ENCODE results near the gene UBE2S.
"Not testable (repeated sequence)": the region's sequence is repeated elsewhere in the genome, so short reads cannot be mapped to it uniquely, and the experiment has no call there.

Gene UBE2S

DNA sequence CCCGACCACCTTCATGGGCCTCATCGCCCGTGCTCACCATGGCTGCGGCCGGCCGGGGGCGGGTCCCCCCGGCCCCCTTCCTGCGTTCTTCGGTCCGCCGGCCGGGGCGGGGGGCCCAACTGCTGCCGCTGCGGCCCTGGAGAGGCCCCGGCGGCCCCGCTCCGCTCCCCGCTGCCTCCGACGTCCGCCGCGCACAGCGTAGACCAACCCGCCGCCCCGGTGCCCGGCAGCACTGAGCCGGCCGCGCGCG is at the start of gene UBE2S:
Gene UBE2S (minus strand): TSS at position 239 of the 250 bp plus-strand sequence. CDS start 199 bp downstream, at position 40.
- DNase-seq = not testable (repeated sequence)

GRCh38 chr19:55456347-55456746 is 48.8 kb upstream of the UBE2S start:
- DNase-seq = no peak

DNA sequence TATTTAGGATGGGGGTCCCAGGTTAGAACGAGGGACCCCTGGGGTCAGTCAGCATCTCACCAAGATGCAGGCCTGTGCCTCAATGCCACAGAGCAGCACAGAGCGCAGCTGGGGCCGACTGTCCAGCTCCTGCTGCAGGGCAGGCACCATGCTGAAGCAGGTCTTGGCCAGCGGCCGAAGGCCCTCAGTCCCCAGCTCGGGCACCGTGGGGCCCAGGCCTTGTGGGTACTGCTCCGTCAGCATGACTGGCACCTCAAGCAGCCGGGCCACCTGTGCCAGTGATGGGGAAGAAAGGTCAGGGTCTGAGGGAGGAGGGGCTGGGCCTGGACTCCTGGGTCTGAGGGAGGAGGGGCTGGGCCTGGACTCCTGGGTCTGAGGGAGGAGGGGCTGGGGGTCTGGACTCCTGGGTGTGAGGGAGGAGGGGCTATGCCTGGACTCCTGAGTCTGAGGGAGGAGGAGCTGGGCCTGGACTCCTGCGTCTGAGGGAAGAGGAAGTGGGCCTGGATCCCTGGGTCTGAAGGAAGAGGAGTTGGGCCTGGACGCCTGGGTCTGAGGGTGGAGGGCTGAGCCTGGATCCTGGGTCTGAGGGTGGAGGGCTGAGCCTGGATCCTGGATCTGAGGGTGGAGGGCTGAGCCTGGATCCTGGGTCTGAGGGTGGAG is 48.1 kb upstream of the UBE2S start:
- DNase-seq = no peak

DNA sequence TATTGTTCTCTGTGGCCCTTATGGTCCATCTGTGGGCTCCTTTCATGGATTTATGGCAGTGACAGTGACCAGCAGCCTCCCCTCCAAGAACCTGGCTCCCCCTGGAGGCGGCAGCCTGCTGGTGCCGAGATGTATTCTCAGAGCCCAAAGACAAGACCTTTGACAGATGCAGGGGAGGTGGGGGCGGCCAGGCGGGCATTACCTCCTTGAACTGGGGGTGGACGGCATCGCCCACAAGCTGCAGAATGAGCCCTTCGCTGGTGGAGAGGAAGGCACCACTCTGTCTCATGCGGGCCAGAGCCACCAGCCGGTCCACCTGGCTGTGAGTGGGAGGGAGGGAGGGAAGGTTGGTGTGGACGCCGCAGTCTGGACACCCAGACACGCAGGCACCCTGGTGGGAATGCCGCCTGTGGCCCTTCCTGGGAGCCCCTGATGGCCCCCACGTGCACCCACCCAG is 47.2 kb upstream of the UBE2S start:
- DNase-seq = peak; percentile 61

- no peak for DNase-seq
Measured at GRCh38 chr19:55453511-55454260, 46.1 kb upstream of the UBE2S start.

DNA sequence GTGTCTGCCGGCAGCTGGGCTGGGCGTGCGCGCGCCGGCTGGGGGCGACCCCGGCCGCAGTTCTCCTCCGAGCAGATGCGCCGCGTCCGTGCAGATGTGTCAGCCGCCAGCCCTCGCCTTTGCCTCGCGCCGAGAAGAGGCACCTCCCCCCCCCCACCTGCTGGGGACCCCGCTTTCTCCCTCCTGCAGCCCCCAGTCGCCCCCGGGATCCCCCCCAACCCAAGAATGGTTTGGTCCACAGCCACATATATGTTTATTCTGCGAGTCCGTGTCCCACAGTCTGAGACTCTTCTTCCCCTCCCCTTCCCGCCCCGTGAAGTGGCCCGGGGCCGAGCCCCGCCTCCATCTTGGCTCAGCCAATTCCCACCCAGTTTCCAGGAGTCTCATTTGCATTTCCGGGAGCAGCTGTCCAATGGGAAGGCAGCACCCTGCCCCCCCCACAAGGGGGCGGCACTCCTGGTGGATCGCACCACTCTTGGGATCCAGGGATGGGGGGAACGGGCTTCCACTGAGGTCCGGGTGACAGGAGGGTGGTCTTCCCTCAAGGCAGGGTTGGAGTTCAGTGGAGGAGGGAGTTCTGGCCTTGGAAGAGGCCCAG is 45.3 kb upstream of the UBE2S start:
- peak; percentile 59 for DNase-seq

GRCh38 chr19:55451965-55452748 is 44.6 kb upstream of the UBE2S start:
- DNase-seq = no peak

DNA sequence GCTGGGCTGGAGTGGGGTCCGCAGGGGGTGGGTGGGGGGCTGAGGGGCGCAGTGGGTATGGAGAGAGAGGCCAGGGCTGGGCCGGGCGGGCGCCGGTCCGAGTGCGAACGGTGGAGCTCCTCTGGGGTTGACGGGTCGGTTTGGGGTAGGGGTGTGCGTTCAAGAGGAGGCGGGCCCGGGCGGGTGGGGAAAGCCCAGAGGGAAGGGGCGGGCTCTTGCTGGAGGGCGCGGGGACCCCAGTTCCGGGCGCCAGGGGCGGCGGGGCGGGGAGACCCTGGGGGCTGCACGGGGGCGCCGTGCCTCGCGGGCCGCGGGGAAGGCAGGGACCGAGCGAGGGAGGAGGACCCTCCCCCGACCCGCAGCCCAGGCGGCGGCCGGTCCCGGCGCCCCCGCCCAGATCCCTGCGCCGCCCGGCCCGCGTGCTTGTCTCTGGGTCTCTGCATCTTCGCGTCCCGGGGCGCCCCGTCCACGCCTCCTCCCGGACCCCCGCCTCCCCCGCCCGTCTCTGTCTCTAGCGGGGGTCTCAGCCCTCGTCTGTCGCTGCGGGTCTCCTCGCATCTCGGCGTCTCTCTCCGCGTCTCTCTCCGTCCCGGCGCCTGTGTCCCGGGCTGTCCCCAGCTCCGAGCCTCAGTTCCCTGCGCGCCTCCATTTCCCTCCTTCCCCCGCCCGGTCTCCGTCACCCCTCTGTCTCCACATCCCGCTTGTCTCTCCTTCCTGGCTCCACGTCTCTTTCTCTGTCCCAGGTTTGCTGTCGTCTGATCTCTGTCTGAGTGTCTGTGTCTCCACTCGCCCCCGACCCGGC is 43.8 kb upstream of the UBE2S start:
- no peak for DNase-seq

- DNase-seq = no peak
Measured at GRCh38 chr19:55449469-55449868, 41.9 kb upstream of the UBE2S start.

- not testable (repeated sequence) for DNase-seq
Measured at GRCh38 chr19:55448175-55448490, 40.5 kb upstream of the UBE2S start.

DNA sequence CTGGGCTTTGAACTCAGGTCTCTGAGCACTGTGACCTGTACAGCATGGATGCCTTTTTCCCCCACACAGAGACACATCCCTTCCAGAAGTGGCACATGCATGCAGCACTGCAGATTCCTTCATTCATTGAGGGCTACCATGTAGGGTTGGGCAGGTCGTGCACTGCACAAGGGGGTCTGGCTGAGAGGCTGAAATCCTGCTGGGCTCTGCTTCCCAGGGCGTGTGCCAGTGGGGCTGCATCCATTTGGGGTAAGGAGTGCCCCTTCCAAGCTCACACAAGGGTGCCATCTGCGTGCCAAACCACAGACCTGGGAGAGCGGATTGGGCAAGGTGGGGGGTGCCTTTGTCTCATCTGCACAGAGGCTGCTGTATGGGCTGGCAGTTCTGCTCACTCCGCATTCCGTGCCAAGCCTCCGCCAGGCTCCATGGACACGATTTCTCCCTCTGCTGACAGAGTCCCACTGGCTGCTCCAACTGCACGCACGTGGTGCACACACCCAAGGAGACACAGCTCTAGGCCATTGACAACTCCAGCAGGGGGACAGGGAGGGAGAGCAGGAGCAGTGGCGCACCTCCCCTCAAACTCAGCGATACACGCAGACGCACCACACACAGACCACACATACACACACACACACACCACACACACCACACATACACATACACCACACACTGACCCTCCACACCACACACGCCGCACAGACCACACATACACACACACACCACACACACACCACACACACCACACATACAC is 40.0 kb upstream of the UBE2S start:
- DNase-seq = no peak

DNA sequence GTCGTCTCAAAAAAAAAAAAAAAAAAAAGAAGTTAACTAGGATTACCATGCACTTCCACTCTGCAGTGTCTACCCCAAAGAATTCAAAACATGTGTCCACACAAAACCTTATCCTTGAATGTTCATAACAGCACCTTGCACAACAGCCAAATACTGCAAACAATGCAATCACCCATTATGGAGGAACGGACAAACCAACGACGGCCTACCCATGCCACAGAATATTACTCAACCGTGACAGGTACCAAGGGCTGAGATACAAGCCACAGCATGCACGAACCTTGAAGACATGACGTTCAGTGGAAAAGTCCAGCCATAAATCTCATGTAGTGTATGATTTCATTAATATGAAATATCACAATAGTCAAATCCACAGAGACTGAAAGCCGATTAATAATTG is 38.5 kb upstream of the UBE2S start:
- no peak for DNase-seq

DNA sequence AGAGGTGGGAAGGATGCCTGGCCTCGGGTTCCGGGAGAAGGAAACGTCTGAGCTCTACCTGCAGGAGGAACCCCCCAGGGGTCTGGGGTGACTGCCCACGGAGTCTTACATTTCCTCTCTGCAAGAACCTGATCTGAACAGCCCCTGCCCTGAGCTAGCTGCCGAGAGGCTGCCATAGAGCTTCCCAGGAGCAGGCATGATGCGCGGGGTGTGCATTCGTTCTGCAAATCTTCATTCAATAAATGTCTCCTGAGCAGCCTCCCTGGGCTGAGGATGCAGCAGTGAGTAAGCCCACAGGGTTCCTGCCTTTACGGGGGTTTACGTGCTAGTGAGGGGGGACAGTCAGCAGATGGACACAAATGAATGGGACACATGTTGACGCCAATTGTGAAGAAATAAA is 37.1 kb upstream of the UBE2S start:
- no peak for DNase-seq

DNA sequence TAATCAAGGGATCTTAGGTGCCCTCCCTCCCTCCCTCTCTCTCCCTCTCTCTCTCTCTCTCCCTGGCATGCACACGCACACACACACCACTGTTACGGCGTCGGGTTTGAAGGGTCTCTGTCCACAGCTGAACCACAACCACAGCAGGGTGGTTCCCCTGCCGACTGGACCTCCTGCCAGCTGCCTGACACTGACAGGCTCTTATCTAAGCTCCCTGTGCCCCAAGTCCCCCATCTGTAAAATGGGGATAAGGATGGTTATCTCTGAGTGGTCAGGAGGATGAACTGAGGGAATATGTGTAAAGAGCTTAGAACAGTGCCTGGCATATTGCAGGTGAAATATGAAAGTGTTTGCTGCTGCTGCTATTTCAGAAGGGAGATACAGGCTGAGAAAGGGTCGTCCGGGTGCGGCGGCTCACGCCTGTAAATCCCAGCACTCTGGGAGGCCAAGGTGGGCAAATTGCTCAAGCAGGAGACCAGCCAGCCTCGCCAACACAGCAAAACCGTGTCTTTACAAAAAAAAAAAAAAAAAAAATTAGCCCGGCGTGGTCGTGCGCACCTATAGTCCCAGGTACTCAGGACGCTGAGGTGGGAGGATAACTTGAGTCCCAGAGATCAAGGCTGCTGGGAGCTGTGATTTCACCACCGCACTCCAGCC is 36.4 kb upstream of the UBE2S start:
- DNase-seq = no peak

DNA sequence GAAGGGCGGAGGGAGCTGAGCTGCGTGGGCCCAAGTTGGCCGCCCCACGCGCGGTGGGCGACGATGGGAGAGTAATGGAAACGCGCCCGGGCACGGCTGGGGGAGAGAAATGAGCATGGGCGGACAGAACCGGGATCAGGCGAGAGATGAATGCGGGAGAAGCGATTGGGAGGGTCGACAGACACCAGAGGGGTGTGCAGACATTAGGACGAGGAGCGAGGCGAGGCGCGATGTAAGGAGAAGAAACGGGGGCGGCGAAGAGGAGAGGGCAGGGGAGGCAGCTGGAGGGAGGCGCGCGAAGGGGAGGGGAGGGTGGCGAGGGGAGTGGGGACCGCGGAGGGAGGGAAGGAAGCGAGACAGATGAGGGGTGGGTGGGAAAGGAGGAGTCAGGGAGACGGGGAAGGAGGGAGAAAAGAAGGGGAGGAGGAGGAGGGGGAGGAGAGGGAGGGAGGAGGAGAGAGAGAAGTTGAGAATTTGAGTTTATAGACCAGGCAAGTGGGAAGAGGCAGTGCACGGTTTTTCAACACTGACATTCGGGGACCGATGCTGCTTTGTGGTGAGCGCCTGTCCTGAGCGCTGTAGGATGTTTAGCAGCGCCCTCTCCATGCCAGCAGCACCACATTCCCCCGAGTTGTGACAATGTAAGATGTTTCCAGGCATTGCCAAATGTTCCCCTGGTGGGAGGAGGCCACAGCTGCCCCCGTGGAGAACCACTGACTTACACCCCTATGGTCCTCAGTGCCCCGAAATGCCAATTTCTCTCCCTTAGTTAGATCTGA is 35.6 kb upstream of the UBE2S start, which contains the start of gene SHISA7:
Gene SHISA7 (minus strand): TSS at position 256 of the 779 bp plus-strand sequence. CDS start 437 bp downstream, outside the sequence.
- no peak for DNase-seq

- no peak for DNase-seq
Measured at GRCh38 chr19:55442372-55442961, 34.9 kb upstream of the UBE2S start.

- no peak for DNase-seq
Measured at GRCh38 chr19:55441692-55442321, 34.2 kb upstream of the UBE2S start.

DNA sequence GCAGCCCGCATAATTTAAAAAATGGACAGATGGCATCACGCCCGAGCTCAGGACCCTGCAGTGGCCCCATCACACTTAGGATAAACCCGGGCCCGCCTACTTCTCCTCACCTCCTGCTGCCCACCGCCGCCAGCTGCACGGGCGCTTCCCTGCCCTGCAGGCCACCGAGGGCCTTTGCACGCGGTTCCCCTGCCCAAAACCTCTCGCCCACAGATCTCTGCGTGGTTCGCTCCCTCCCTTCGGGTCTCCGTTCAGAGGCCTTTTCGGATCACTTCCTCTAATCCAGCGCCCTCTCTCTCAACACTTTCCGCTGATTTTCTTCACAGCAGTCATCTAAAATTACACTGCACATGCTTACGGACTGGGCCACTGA is 33.7 kb upstream of the UBE2S start:
- DNase-seq = no peak

DNA sequence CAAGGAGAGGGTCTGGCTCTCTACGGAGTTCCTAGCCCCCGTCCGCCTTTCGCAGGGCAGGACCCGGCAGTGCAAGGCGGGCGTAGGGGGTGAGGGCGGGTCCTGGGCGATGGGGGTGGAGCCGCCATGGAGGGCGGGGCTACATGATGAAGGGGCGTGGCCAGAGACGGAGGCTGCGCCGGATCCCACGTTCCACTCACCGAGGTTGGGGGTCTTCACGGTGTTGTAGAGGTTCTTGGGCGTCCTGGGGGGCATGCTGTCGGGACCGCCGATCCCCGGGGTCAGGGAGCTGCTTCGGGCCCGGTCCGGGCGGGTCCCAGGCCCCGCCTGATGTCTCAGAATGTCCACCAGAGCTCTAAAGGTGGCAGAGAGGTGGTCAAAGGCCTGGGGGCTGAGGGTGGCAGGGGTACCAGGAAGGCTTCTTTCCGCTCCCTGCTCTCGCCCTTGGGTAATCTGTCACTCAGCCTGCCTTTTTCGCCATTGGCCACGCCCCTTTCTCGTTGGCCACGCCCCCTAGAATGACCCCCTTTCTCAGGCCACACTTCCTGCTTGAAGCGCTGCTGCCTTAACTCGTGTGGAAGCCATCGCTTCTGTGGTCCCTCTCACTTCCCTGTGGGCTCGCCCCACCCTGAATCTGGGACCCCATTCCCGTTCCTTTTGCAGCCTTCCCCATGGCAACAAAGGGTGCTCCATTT is 33.0 kb upstream of the UBE2S start:
- no peak for DNase-seq
